EH (cell line): ENCODE data around the gene CFAP57.

Experiments used
- DNase-seq: peaks from one replicate; pipeline ENCODE4 v3.0.0-alpha.2; 2015; ENCODE audit warnings: low read depth

The CFAP57 gene

DNA sequence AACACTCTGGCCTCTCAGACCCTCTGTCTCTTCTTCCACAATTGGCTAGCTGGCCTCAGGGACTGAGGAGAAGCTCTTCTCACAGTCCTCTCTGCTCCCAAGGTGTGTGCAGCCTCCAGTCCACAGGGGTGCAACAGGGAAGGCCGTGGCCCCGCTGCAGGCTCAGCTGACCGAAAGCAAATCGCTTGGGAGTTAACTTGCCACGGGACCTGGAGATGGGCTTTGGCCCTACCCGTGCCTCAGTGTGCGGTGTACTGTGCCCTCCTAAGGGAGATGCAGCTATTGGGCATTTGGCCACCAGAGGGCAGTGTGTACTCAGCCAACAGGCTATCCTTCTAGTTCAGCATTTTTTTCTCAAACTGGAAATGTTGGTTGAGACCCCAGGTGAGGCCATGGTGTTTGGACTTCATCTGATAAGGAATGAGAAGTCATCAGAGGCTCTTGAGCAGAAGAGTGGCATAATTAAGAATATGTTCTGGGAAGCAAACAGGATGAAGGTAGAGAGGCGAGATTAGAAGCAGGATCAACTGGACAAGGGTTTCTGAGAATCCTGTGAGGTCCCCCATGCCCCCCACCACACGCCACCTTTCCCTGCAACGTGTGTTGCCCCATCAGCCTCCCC lies 55.1 kb downstream of the CFAP57 start:
- peak; percentile 76 for DNase-seq

DNA sequence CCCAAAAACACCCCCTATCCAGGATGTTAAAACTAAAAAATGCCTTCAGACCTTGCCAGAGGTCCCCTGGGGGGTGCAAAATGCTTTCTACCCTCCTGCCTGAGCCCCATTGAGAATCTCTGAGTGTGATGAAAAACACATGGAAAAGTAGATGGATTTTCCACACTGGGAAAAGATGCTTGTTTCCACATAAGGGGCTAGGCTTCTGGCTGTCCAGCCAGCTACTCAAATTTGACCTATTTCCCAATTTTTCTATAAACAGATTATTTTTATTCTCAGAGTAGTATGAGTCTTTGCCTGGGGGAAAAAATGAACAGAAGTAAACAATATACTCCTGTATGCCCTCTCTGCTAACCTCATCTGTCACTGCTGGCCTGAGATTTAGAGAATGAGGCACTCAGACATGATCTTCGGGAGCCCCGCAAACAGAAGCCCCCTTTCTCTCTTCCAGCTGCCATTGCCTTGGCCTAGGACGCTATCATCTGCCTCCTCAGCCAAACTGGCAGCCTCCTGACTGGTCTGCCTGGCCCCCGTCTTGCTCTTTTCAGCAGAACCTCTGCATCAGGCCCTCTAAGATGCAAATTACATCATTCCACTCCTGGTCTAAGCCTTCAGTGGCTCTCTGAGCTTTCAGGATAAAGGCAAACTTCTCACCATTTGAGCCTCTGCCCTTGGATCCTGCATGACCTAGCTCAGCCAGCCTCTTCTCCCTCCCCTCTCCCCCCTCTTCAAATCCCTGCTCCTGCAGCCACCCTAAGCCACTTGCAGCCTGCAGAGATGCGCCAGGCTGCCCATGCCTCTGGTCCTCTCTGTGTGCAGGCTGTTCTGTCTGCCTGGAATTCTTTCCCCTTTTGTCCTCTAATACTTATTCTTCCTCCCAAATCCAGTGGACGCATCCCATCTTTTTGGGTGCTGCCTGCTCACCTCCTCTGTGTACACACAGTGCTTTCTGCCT lies 58.0 kb downstream of the CFAP57 start:
- DNase-seq: peak; percentile 16

- peak; percentile 81 for DNase-seq
Observed at GRCh38 chr1:43232074-43232473, 59.9 kb downstream of the CFAP57 start.

DNA sequence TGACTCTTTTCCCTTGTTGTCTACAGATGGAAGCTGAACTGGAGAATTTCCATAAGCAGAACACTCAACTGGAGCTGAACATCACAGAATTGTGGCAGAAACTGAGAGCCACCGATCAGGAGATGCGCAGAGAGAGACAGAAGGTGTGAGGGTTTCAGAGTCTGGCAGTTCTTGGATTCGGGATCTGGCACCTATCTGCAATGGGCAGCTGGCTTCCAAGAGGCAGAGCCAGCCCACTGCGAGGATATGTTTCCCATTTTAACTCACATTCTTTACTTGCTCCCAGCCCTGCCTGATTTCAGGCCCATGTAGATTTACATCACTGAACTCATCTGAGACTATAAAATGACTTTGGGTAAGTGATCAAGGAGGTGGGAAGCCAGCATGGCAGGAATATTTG lies 60.4 kb downstream of the CFAP57 start:
- peak; percentile 46 for DNase-seq

DNA sequence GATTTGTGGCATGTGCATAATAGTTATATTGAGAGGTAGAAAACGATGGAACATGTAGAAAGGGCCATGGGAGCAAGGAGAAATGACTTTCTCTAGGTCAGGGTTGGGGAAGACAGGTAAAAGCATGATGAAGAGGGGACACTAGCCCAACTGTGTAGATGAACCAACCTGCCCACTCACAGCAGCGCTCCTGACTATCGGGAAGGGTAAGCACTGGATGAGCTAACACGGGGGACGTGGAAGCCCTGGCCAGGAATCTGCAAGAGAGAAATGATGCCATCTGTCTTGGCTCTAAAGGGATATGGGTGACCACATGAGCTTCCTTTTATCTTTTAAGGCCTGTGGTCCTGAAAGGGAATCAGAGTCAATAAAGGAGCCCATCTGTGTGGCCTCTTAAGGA lies 61.5 kb downstream of the CFAP57 start:
- DNase-seq: no peak

GRCh38 chr1:43234267-43234666 lies 62.1 kb downstream of the CFAP57 start:
- DNase-seq: no peak

DNA sequence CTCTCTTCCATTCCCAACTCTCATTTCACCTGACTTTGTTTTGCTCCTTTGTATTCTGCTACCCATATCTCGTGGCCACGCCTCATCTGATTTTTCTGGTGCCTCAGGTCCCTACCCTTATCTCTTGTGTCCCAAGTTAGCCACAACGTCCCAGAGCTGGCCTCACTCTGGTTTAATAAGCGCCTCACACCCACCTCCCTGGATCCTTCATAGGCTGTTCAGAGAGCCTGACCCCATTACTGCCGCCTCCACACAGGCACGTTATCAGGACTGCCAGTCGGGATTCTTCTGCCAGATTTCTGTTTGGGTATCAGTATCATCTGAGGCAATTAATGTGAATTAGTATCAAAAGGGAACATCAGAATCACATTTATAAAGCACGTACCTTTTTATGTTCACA lies 62.9 kb downstream of the CFAP57 start:
- no peak for DNase-seq

DNA sequence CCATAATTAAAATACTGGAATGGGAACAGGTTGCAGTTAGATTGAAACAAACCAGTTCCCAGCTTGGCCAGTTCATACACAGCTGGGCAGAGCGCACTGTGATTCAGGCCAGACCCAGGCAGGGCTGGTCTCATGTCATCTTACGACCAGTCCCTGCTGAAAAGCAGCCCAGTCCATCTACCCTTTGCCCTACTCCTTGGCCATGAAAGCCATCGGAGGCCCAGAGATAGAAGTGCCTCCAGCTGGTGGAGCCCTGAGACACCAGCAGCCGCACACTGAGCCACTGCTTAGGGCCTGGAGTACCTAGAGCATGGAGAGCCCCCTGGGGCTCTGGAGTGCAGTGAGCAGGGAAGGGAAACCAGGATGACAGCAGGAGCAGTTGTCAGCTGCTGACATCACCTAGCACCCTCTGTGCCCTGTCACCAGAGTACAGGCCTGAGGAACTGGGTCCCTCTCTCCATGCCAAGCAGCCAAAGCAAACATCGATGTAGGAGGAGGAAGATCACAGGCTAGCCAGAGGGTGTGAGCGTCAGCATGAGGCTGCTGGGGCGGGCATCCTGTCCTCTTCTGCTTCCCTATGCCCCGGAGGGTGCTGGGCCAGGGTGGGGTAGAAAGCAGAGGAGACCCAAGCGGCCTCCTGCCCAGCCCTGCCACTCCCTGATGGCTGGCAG lies 63.5 kb downstream of the CFAP57 start:
- no peak for DNase-seq

DNA sequence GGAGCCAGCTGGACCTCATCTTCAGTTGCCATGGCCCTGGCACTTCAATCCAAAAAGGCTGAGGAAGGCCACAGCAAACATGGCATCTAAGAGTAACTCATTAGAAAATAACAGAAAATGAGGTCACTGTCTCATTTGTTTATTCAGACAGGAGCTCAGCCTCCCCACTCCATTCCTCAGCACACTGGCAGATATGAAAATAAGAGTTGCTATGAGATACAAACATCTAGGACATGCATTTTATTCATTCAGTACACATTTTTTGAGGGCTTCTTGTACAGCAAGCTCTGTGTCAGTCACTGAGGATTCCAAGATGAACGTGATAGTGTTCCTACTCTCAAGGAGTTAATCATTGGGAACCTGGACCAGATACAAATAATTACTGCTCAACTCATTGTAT lies 65.0 kb downstream of the CFAP57 start:
- peak; percentile 77 for DNase-seq

GRCh38 chr1:43238085-43238484 lies 66.0 kb downstream of the CFAP57 start:
- DNase-seq: peak; percentile 77

GRCh38 chr1:43238991-43239469 lies 66.9 kb downstream of the CFAP57 start:
- no peak for DNase-seq

- DNase-seq: no peak
Observed at GRCh38 chr1:43239484-43239883, 67.4 kb downstream of the CFAP57 start.

DNA sequence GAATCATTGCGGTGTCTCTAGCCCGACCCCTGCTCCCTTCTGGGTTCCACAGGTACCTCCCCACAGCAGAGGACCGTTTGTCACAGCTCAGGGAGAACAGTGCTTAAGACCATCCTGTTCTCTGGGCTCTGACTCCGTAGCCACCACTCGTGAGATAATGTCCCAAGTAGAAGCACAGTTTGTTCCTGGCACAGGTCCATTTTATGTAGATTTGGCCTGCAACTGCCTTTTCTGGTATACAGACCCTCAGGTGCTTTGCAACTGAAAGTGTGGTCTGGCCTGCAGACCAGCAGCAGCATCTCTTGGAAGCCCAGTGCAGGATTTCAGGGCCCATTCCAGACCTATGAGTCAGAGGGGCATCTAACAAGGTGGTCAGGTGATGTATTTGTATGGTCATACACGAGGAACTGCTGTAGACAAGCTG lies 69.3 kb downstream of the CFAP57 start:
- DNase-seq: peak; percentile 46

- DNase-seq: no peak
Observed at GRCh38 chr1:43243299-43243698, 71.2 kb downstream of the CFAP57 start.

GRCh38 chr1:43246466-43247213 lies 74.5 kb downstream of the CFAP57 start:
- DNase-seq: no peak

DNA sequence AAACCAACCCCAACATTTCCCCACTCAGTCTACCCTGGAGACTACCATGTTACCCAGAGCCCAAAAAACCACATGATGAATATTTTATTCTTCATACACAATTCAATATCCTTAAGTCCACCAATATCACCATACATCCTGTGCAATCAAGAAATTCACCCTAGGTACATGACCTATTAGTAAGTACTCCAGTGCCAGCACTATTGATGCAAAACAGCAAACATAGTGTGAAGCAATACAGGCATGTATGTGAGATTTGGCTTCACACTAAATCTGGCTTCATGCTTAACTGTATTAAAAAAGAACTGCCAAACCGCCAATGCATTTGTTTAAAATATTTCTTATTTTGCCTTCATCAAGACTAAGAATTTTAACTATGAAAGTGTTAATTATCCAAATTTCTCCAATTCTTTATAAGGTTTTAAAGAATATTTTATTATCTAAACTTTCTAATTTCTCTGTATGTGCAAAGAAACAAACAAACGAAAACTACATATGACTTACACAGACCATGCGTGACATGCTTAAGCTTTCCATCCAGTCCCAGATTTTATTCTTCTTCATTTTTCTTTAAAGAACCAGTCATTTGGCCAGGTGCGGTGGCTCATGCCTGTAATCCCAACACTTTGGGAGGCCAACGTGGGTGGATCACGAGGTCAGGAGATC lies 75.3 kb downstream of the CFAP57 start:
- DNase-seq: no peak

DNA sequence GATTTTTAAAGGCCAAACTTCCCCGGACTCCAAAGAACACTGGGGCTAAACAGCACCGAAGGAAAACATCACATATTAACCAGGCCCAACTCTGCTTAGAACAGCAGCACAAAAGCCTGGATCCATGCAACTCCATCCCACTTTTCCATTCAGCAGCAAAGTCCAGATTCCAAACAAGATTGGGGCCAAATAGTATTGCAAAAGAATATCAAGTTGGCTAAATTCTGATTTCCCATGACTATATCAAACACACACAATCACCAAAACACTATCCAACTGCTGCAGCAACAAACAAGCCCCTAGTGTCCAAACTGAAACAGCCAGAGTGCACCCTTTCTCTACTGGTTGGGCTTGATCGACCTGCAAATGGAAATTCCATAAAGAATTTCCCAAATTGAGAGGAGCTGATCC lies 78.2 kb downstream of the CFAP57 start:
- no peak for DNase-seq

- no peak for DNase-seq
Observed at GRCh38 chr1:43251024-43251423, 78.9 kb downstream of the CFAP57 start.

DNA sequence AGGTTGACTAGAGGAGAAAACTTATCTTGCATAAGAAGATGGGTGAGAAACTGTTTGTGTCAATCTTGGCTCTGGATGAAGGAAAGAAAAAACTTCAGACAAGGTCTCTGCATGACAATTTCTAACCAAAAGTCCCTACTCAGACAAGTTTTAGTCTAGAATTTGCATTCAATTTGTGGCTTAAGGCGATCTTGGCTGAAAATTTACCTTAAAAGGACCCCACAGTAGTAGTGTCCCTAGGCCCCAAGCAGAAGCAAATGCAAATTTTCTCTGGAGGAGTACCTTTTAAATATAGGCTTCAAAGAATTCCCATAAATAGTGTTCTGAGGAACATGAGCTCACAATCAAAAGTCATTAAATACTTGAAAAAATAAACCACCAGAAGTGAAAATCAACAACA lies 80.1 kb downstream of the CFAP57 start:
- DNase-seq: no peak

GRCh38 chr1:43253173-43253572 lies 81.0 kb downstream of the CFAP57 start:
- DNase-seq: no peak

DNA sequence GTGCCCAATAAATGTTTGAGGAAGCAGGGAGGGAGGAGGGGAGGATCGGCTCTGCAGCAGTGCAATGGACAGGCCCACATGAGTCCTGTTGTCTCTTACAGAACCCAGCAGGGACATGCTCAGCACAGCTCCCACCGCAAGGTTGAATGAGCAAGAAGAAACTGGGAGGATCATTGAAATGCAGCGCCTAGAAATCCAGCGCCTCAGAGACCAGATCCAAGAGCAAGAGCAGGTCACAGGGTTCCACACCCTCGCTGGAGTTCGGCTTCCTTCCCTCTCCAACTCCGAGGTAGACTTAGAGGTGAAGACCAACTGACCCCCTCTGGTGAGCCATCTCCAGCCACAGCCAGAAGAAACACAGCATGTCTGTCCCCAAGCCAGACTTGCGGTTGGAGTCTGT lies 81.7 kb downstream of the CFAP57 start:
- DNase-seq: no peak
